Neuronal stem cell (in vitro differentiated cells): ENCODE results near the gene TMEM121.

ENCODE experiments used
- DNase-seq: peaks from one replicate; pipeline ENCODE4 v3.0.0-alpha.2; 2013; ENCODE audit warnings: low spot score
- H2AFZ ChIP-seq: one replicate; pipeline ENCODE4 v1.6.1; 2013; ENCODE audit warnings: mild to moderate bottlenecking, low read length, inconsistent platforms
- H2AK5ac ChIP-seq: 2 replicates; pipeline ENCODE4 v1.6.1; 2013; ENCODE audit warnings: low read depth, mild to moderate bottlenecking, inconsistent platforms, low read length, moderate library complexity, mixed read lengths
- H2BK120ac ChIP-seq: 2 replicates; pipeline ENCODE4 v1.6.1; 2013; ENCODE audit warnings: low read depth, mild to moderate bottlenecking, inconsistent platforms, low read length, moderate library complexity, mixed read lengths
- H2BK12ac ChIP-seq: one replicate; pipeline ENCODE4 v1.6.1; 2013; ENCODE audit warnings: low read length, inconsistent platforms
- H2BK15ac ChIP-seq: 2 replicates; pipeline ENCODE4 v1.6.1; 2013; ENCODE audit warnings: mild to moderate bottlenecking, low read length, inconsistent platforms, mixed read lengths
- H2BK5ac ChIP-seq: one replicate; pipeline ENCODE4 v1.6.1; 2013; ENCODE audit warnings: inconsistent platforms, mild to moderate bottlenecking, low read length, moderate library complexity
- H3K14ac ChIP-seq: one replicate; pipeline ENCODE4 v1.6.1; 2013; ENCODE audit warnings: low read length, inconsistent platforms
- H3K18ac ChIP-seq: 2 replicates; pipeline ENCODE4 v1.6.1; 2013; ENCODE audit warnings: low read length, inconsistent platforms
- H3K23ac ChIP-seq: 2 replicates; pipeline ENCODE4 v1.6.1; 2013; ENCODE audit warnings: low read depth, mild to moderate bottlenecking, mixed read lengths, low read length, inconsistent platforms; ENCODE audit not compliant: poor library complexity
- H3K27ac ChIP-seq: replicated peaks from 3 replicates; pipeline ENCODE4 v1.5.1; 2013; ENCODE audit warnings: low read length, inconsistent platforms
- H3K27me3 ChIP-seq, 3 experiments: 2 replicates each; pipeline ENCODE4 v1.6.1; 2013; ENCODE audit warnings: low read length in 3 of 3, mild to moderate bottlenecking in 2 of 3, inconsistent platforms in 1 of 3, low read depth in 1 of 3, mixed read lengths in 1 of 3, moderate library complexity in 1 of 3; ENCODE audit not compliant: control insufficient read depth in 3 of 3, insufficient read depth in 3 of 3
- H3K36me3 ChIP-seq, 2 donors: replicated peaks in 1 of 2; 2 replicates each; pipeline ENCODE4 v1.6.1; 2013; ENCODE audit warnings: low read length in 2 of 2; ENCODE audit not compliant: control insufficient read depth in 2 of 2, insufficient read depth in 2 of 2
- H3K4ac ChIP-seq: 2 replicates; pipeline ENCODE4 v1.6.1; 2013; ENCODE audit warnings: inconsistent platforms, mild to moderate bottlenecking, low read length, moderate library complexity
- H3K4me1 ChIP-seq, 2 donors: 1 replicate in 1 of 2; 2 replicates in 1 of 2; pipeline ENCODE4 v1.6.1; 2013; ENCODE audit warnings: low read length in 2 of 2, low read depth in 1 of 2; ENCODE audit not compliant: control insufficient read depth in 2 of 2, insufficient read depth in 1 of 2
- H3K4me2 ChIP-seq: one replicate; pipeline ENCODE4 v1.6.1; 2013; ENCODE audit warnings: mild to moderate bottlenecking, low read length, inconsistent platforms; ENCODE audit not compliant: insufficient read depth, poor library complexity, severe bottlenecking
- H3K4me3 ChIP-seq, 2 donors: 2 replicates each; pipeline ENCODE4 v1.5.1; 2013; ENCODE audit warnings: low read length in 2 of 2, mild to moderate bottlenecking in 2 of 2, inconsistent platforms in 1 of 2, moderate library complexity in 1 of 2
- H3K79me1 ChIP-seq: one replicate; pipeline ENCODE4 v1.6.1; 2013; ENCODE audit warnings: low read depth, mild to moderate bottlenecking, inconsistent platforms, low read length, moderate library complexity
- H3K9ac ChIP-seq: one replicate; pipeline ENCODE4 v1.6.1; 2013; ENCODE audit warnings: mild to moderate bottlenecking, low read depth, low read length, inconsistent platforms; ENCODE audit not compliant: poor library complexity
- H3K9me3 ChIP-seq, 2 donors: replicated peaks in 1 of 2; 2 replicates each; pipeline versions ENCODE3 to v1.6.1; 2013; ENCODE audit warnings: low read length in 2 of 2, mild to moderate bottlenecking in 2 of 2, inconsistent platforms in 1 of 2, low read depth in 1 of 2, mixed read lengths in 1 of 2, moderate library complexity in 1 of 2; ENCODE audit not compliant: control insufficient read depth in 2 of 2, insufficient read depth in 1 of 2
- H4K8ac ChIP-seq: one replicate; pipeline ENCODE4 v1.6.1; 2013; ENCODE audit warnings: low read depth, mild to moderate bottlenecking, inconsistent platforms, low read length, moderate library complexity
- H4K91ac ChIP-seq: one replicate; pipeline ENCODE4 v1.6.1; 2013; ENCODE audit warnings: low read length, low read depth, mild to moderate bottlenecking, inconsistent platforms; ENCODE audit not compliant: poor library complexity
- WGBS, 2 donors: extraction: QIAGEN DNeasy Blood & Tissue Kit; methylation state at CpG; one replicate each; pipeline ENCODE4 v1.1.7; 2013; ENCODE audit warnings: missing lambda C conversion rate in 2 of 2, mixed read lengths in 1 of 2; ENCODE audit not compliant: insufficient read length in 2 of 2, insufficient replicate concordance in 1 of 2; ENCODE audit errors: extremely low coverage in 2 of 2; 5-methylcytosine and 5-hydroxymethylcytosine counted together

TMEM121 gene

GRCh38 chr14:105493921-105494605 is 32.3 kb upstream of the TMEM121 start:
- Histone ChIP-seq H2BK12ac (no peak overlapping the region), H2AFZ (no peak overlapping the region), H4K8ac (no peak overlapping the region), H3K4me2 (no peak overlapping the region), H3K4me3 (no peak overlapping the region), H3K18ac (no peak overlapping the region), H3K4me1 (peaks cover 7 to 12% of the 10 kb centered on the region in 2 donors), H3K79me1 (peaks cover 17% of the 10 kb centered on the region), H2AK5ac (no peak overlapping the region), H2BK120ac (no peak overlapping the region), H3K4ac (no peak overlapping the region), H3K36me3 (peaks cover 2 to 14% of the 10 kb centered on the region in 2 donors), H2BK5ac (no peak overlapping the region), H3K27me3 (no peaks in the 10 kb centered on the region), H2BK15ac (no peak overlapping the region), H3K27ac (no peak overlapping the region), H3K14ac (no peak overlapping the region), H3K9ac (no peak overlapping the region), H3K9me3 (no peaks in the 10 kb centered on the region), H3K23ac (peak overlapping the region; percentile 55), H4K91ac (no peak overlapping the region)
- no peak for DNase-seq
- no CpG with 5 or more reads among the region's 16 CpGs for WGBS, 2 donors

GRCh38 chr14:105494606-105494929 is 31.8 kb upstream of the TMEM121 start:
- H3K4me2 ChIP-seq: no peak overlapping the region
- H3K79me1 ChIP-seq: peaks cover 17% of the 10 kb centered on the region
- no peaks in the 10 kb centered on the region for H3K27me3 ChIP-seq
- peaks cover 2 to 10% of the 10 kb centered on the region in 2 donors for H3K4me1 ChIP-seq
- H2BK5ac ChIP-seq: no peak overlapping the region
- H3K9ac ChIP-seq: no peak overlapping the region
- no peak overlapping the region for H2AK5ac ChIP-seq
- H4K91ac ChIP-seq: no peak overlapping the region
- no CpG with 5 or more reads among the region's 6 CpGs for WGBS, 2 donors
- no peak overlapping the region for H2BK12ac ChIP-seq
- H3K18ac ChIP-seq: no peak overlapping the region
- H4K8ac ChIP-seq: no peak overlapping the region
- H2AFZ ChIP-seq: no peak overlapping the region
- peaks cover 2 to 14% of the 10 kb centered on the region in 2 donors for H3K36me3 ChIP-seq
- H3K4me3 ChIP-seq: no peak overlapping the region
- no peak overlapping the region for H3K23ac ChIP-seq
- H3K27ac ChIP-seq: no peak overlapping the region
- no peaks in the 10 kb centered on the region for H3K9me3 ChIP-seq
- H3K14ac ChIP-seq: no peak overlapping the region
- H2BK120ac ChIP-seq: no peak overlapping the region
- H3K4ac ChIP-seq: no peak overlapping the region
- no peak overlapping the region for H2BK15ac ChIP-seq
- DNase-seq: no peak

GRCh38 chr14:105495101-105495989 is 31.0 kb upstream of the TMEM121 start:
- Histone ChIP-seq H3K9ac (no peak overlapping the region), H3K79me1 (peaks cover 15% of the 10 kb centered on the region), H3K4ac (no peak overlapping the region), H2AK5ac (no peak overlapping the region), H2BK120ac (no peak overlapping the region), H3K4me1 (peaks cover 4 to 14% of the 10 kb centered on the region in 2 donors), H2AFZ (no peak overlapping the region), H3K18ac (no peak overlapping the region), H3K4me2 (no peak overlapping the region), H3K27ac (no peak overlapping the region), H2BK12ac (no peak overlapping the region), H3K9me3 (no peaks in the 10 kb centered on the region), H3K4me3 (no peak overlapping the region), H4K91ac (no peak overlapping the region), H3K14ac (no peak overlapping the region), H3K36me3 (peaks cover 2 to 14% of the 10 kb centered on the region in 2 donors), H2BK15ac (no peak overlapping the region), H4K8ac (no peak overlapping the region), H3K23ac (no peak overlapping the region), H3K27me3 (no peaks in the 10 kb centered on the region), H2BK5ac (peak overlapping the region; percentile 90)
- DNase-seq: no peak
- no CpG with 5 or more reads among the region's 18 CpGs for WGBS, 2 donors
